ENCODE data around the gene SP140L.
"Not testable (repeated sequence)": the region's sequence is repeated elsewhere in the genome, so short reads cannot be mapped to it uniquely, and the experiment has no call there.

The SP140L gene

DNA sequence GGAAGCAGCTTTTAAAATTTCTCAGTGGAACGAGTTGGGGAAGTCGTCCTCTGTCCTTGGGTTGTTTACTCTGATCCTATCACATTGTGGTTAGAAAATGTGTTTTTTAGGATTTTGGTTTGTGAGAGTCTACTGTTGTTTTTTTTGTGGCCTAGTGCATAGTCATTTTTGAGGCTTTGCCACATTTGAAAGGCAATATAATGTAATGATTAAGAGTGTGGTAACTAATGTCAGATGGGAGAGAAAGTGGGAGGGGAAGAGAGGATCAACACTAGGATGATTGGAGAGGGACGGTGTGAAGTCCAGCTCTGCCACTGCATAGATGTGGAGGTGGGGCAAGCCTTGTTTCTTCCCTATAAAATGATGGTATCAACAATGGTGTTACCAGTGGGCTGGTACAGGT is 8.5 kb downstream of the SP140L start:
- WGBS (ENCODE audit: insufficient coverage), result 5% methylated on average over 3 of the region's 3 CpGs
- POLR2A ChIA-PET, result no interaction called here
- Histone ChIP-seq H3K27ac (ENCODE audit: insufficient read depth in 1 of 2, low read depth in 1 of 2, low read length in 2 of 2, poor library complexity in 1 of 2, severe bottlenecking in 2 of 2) (peak overlapping the region; percentile 27 to 67), H3K36me3 (ENCODE audit: control insufficient read depth in 4 of 4, insufficient read depth in 4 of 4, low read length in 3 of 4) (peaks cover 0 to 25% (median 13%) of the 10 kb centered on the region in 4 experiments), H3K4me1 (ENCODE audit: control extremely low read depth in 1 of 4, control insufficient read depth in 4 of 4, insufficient read depth in 4 of 4, low read length in 3 of 4) (peaks cover 8 to 13% (median 10%) of the 10 kb centered on the region in 4 experiments), H3K9me3 (ENCODE audit: control extremely low read depth in 1 of 5, control insufficient read depth in 4 of 5, insufficient read depth in 2 of 5, low read depth in 1 of 5, low read length in 4 of 5) (no peaks in the 10 kb centered on the region), H3K27me3 (replicated peaks in 2 of 5; ENCODE audit: control insufficient read depth in 4 of 5, insufficient read depth in 5 of 5, low read length in 4 of 5) (no peaks in the 10 kb centered on the region), H3K4me3 (ENCODE audit: control insufficient read depth in 1 of 7, extremely low read depth in 1 of 7, insufficient read depth in 4 of 7, low read depth in 2 of 7, low read length in 6 of 7) (peak overlapping the region in 4 of 7 experiments; percentile 0 to 44 (median 3))
- peak in 2 of 3 donors; percentile 35 to 51 for DNase-seq
- CTCF ChIA-PET, result no interaction called here

- H3K4me3 ChIP-seq (ENCODE audit: control insufficient read depth in 1 of 7, extremely low read depth in 1 of 7, insufficient read depth in 4 of 7, low read depth in 2 of 7, low read length in 6 of 7), result peak overlapping the region in 4 of 7 experiments; percentile 0 to 30 (median 3)
- no peaks in the 10 kb centered on the region for H3K27me3 ChIP-seq (replicated peaks in 2 of 5; ENCODE audit: control insufficient read depth in 4 of 5, insufficient read depth in 5 of 5, low read length in 4 of 5)
- peaks cover 8 to 13% (median 10%) of the 10 kb centered on the region in 4 experiments for H3K4me1 ChIP-seq (ENCODE audit: control extremely low read depth in 1 of 4, control insufficient read depth in 4 of 4, insufficient read depth in 4 of 4, low read length in 3 of 4)
- peaks cover 0 to 25% (median 12%) of the 10 kb centered on the region in 4 experiments for H3K36me3 ChIP-seq (ENCODE audit: control insufficient read depth in 4 of 4, insufficient read depth in 4 of 4, low read length in 3 of 4)
- ChIA-PET CTCF (no interaction called here), POLR2A (no interaction called here)
- peak overlapping the region in 1 of 2 experiments; percentile 67 for H3K27ac ChIP-seq (ENCODE audit: insufficient read depth in 1 of 2, low read depth in 1 of 2, low read length in 2 of 2, poor library complexity in 1 of 2, severe bottlenecking in 2 of 2)
- H3K9me3 ChIP-seq (ENCODE audit: control extremely low read depth in 1 of 5, control insufficient read depth in 4 of 5, insufficient read depth in 2 of 5, low read depth in 1 of 5, low read length in 4 of 5), result no peaks in the 10 kb centered on the region
- DNase-seq, result peak in 2 of 3 donors; percentile 43 to 62
- 80% methylated on average over 2 of the region's 3 CpGs for WGBS (ENCODE audit: insufficient coverage)
Observed at GRCh38 chr2:230335864-230336506, 9.0 kb downstream of the SP140L start.

DNA sequence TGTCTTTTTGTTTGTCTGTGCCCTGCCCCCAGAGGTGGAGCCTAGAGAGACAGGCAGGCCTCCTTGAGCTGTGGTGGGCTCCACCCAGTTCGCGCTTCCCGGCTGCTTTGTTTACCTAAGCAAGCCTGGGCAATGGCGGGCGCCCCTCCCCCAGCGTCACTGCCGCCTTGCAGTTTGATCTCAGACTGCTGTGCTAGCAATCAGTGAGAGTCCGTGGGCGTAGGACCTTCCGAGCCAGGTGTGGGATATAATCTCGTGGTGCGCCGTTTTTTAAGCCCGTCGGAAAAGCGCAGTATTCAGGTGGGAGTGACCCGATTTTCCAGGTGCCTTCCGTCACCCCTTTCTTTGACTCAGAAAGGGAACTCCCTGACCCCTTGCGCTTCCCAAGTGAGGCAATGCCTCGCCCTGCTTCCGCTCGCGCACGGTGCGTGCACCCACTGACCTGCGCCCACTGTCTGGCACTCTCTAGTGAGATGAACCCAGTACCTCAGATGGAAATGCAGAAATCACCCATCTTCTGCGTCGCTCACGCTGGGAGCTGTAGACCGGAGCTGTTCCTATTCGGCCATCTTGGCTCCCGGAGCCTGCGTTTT is 15.0 kb downstream of the SP140L start:
- POLR2A ChIA-PET, CTCF ChIA-PET: not testable (repeated sequence)
- 95% methylated on average over 3 of the region's 33 CpGs for WGBS (ENCODE audit: insufficient coverage)

DNA sequence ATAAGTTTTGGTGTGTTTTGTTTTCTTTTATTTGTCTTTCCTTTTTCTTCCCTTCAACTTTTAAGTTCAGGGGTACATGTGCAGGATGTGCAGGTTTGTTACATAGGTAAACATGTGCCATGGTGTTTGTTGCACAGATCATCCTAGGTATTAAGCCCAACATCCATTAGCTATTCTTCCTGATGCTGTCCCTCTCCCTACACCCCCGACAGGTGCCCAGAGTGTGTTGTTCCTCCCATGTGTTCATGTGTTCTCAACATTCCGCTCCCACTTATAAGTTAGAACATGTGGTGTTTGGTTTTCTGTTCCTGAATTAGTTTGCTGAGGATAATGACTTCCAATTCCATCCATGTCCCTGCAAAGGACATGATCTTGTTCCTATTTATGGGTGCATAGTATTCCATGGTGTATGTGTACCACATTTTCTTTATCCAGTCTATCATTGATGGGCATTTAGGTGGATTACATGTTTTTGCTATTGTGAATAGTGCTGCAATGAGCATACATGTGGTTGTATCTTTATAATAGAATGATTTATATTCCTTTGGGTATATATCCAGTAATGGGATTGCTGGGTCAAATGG is 16.1 kb downstream of the SP140L start:
- DNase-seq; H3K4me1 ChIP-seq (ENCODE audit: control extremely low read depth in 1 of 4, control insufficient read depth in 4 of 4, insufficient read depth in 4 of 4, low read length in 3 of 4); H3K4me3 ChIP-seq (ENCODE audit: control insufficient read depth in 1 of 7, extremely low read depth in 1 of 7, insufficient read depth in 4 of 7, low read depth in 2 of 7, low read length in 6 of 7); H3K27me3 ChIP-seq (replicated peaks in 2 of 5; ENCODE audit: control insufficient read depth in 4 of 5, insufficient read depth in 5 of 5, low read length in 4 of 5); H3K27ac ChIP-seq (ENCODE audit: insufficient read depth in 1 of 2, low read depth in 1 of 2, low read length in 2 of 2, poor library complexity in 1 of 2, severe bottlenecking in 2 of 2); POLR2A ChIA-PET; CTCF ChIA-PET: not testable (repeated sequence)
- WGBS (ENCODE audit: insufficient coverage), result 100% methylated on average over 1 of the region's 2 CpGs
- H3K9me3 ChIP-seq (ENCODE audit: control extremely low read depth in 1 of 5, control insufficient read depth in 4 of 5, insufficient read depth in 2 of 5, low read depth in 1 of 5, low read length in 4 of 5), result peaks cover 5 to 51% (median 10%) of the 10 kb centered on the region in 5 experiments
- H3K36me3 ChIP-seq (ENCODE audit: control insufficient read depth in 4 of 4, insufficient read depth in 4 of 4, low read length in 3 of 4), result peaks cover 3 to 48% (median 10%) of the 10 kb centered on the region in 4 experiments

More for the DNA sequence above, 15.0 kb downstream of the SP140L start:
- not testable (repeated sequence) for DNase-seq; H3K27ac ChIP-seq (ENCODE audit: insufficient read depth in 1 of 2, low read depth in 1 of 2, low read length in 2 of 2, poor library complexity in 1 of 2, severe bottlenecking in 2 of 2); H3K4me1 ChIP-seq (ENCODE audit: control extremely low read depth in 1 of 4, control insufficient read depth in 4 of 4, insufficient read depth in 4 of 4, low read length in 3 of 4); H3K27me3 ChIP-seq (replicated peaks in 2 of 5; ENCODE audit: control insufficient read depth in 4 of 5, insufficient read depth in 5 of 5, low read length in 4 of 5); H3K4me3 ChIP-seq (ENCODE audit: control insufficient read depth in 1 of 7, extremely low read depth in 1 of 7, insufficient read depth in 4 of 7, low read depth in 2 of 7, low read length in 6 of 7)
- H3K36me3 ChIP-seq (ENCODE audit: control insufficient read depth in 4 of 4, insufficient read depth in 4 of 4, low read length in 3 of 4), result peaks cover 0 to 36% (median 7%) of the 10 kb centered on the region in 4 experiments
- H3K9me3 ChIP-seq (ENCODE audit: control extremely low read depth in 1 of 5, control insufficient read depth in 4 of 5, insufficient read depth in 2 of 5, low read depth in 1 of 5, low read length in 4 of 5), result peaks cover 5 to 40% (median 8%) of the 10 kb centered on the region in 5 experiments

- H3K36me3 ChIP-seq (ENCODE audit: control insufficient read depth in 4 of 4, insufficient read depth in 4 of 4, low read length in 3 of 4), result peaks cover 4 to 52% (median 11%) of the 10 kb centered on the region in 4 experiments
- no peak overlapping the region for H3K27ac ChIP-seq (ENCODE audit: insufficient read depth in 1 of 2, low read depth in 1 of 2, low read length in 2 of 2, poor library complexity in 1 of 2, severe bottlenecking in 2 of 2)
- no peaks in the 10 kb centered on the region for H3K27me3 ChIP-seq (replicated peaks in 2 of 5; ENCODE audit: control insufficient read depth in 4 of 5, insufficient read depth in 5 of 5, low read length in 4 of 5)
- ChIA-PET CTCF (no interaction called here), POLR2A (no interaction called here)
- 88% methylated on average over 1 of the region's 1 CpG for WGBS (ENCODE audit: insufficient coverage)
- H3K9me3 ChIP-seq (ENCODE audit: control extremely low read depth in 1 of 5, control insufficient read depth in 4 of 5, insufficient read depth in 2 of 5, low read depth in 1 of 5, low read length in 4 of 5), result peaks cover 5 to 53% (median 10%) of the 10 kb centered on the region in 5 experiments
- DNase-seq, result no peak
- H3K4me3 ChIP-seq (ENCODE audit: control insufficient read depth in 1 of 7, extremely low read depth in 1 of 7, insufficient read depth in 4 of 7, low read depth in 2 of 7, low read length in 6 of 7), result no peak overlapping the region
- no peaks in the 10 kb centered on the region for H3K4me1 ChIP-seq (ENCODE audit: control extremely low read depth in 1 of 4, control insufficient read depth in 4 of 4, insufficient read depth in 4 of 4, low read length in 3 of 4)
Observed at GRCh38 chr2:230343747-230344146, 16.8 kb downstream of the SP140L start.

DNA sequence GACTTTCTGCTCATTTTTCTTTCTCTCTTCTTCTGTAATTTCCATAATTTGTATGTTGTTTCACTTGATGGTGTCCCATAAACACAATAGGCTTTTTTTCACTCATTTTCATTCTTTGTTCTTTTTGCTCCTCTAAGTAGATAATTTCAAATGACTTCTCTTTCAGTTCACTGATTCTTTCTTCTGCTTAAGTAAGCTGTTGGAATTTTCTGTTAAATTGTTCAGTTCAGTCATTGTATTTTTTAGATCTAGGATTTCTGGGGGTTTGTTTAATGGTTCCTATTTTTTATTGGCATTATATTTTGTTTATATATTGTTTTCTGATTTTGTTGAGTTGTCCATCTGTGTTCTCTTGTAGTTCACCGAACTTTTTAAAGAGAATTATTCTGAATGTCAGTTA is 19.5 kb downstream of the SP140L start:
- no CpG with 5 or more reads among the region's 1 CpG for WGBS (ENCODE audit: insufficient coverage)
- ChIA-PET CTCF (no interaction called here), POLR2A (no interaction called here)

GRCh38 chr2:230346921-230347533 is 20.0 kb downstream of the SP140L start:
- Histone ChIP-seq H3K27ac (ENCODE audit: insufficient read depth in 1 of 2, low read depth in 1 of 2, low read length in 2 of 2, poor library complexity in 1 of 2, severe bottlenecking in 2 of 2) (no peak overlapping the region), H3K27me3 (replicated peaks in 2 of 5; ENCODE audit: control insufficient read depth in 4 of 5, insufficient read depth in 5 of 5, low read length in 4 of 5) (no peaks in the 10 kb centered on the region), H3K4me3 (ENCODE audit: control insufficient read depth in 1 of 7, extremely low read depth in 1 of 7, insufficient read depth in 4 of 7, low read depth in 2 of 7, low read length in 6 of 7) (no peak overlapping the region), H3K36me3 (ENCODE audit: control insufficient read depth in 4 of 4, insufficient read depth in 4 of 4, low read length in 3 of 4) (peaks cover 4 to 61% (median 14%) of the 10 kb centered on the region in 4 experiments), H3K4me1 (ENCODE audit: control extremely low read depth in 1 of 4, control insufficient read depth in 4 of 4, insufficient read depth in 4 of 4, low read length in 3 of 4) (no peaks in the 10 kb centered on the region), H3K9me3 (ENCODE audit: control extremely low read depth in 1 of 5, control insufficient read depth in 4 of 5, insufficient read depth in 2 of 5, low read depth in 1 of 5, low read length in 4 of 5) (peaks cover 5 to 54% (median 10%) of the 10 kb centered on the region in 5 experiments)
- DNase-seq, result no peak
- POLR2A ChIA-PET, result no interaction called here
- CTCF ChIA-PET, result no interaction called here
- WGBS (ENCODE audit: insufficient coverage), result no CpG with 5 or more reads among the region's 1 CpG

More for the DNA sequence above, 19.5 kb downstream of the SP140L start:
- Histone ChIP-seq H3K4me3 (ENCODE audit: control insufficient read depth in 1 of 7, extremely low read depth in 1 of 7, insufficient read depth in 4 of 7, low read depth in 2 of 7, low read length in 6 of 7) (no peak overlapping the region), H3K27me3 (replicated peaks in 2 of 5; ENCODE audit: control insufficient read depth in 4 of 5, insufficient read depth in 5 of 5, low read length in 4 of 5) (no peaks in the 10 kb centered on the region), H3K36me3 (ENCODE audit: control insufficient read depth in 4 of 4, insufficient read depth in 4 of 4, low read length in 3 of 4) (peaks cover 4 to 58% (median 12%) of the 10 kb centered on the region in 4 experiments), H3K4me1 (ENCODE audit: control extremely low read depth in 1 of 4, control insufficient read depth in 4 of 4, insufficient read depth in 4 of 4, low read length in 3 of 4) (no peaks in the 10 kb centered on the region), H3K9me3 (ENCODE audit: control extremely low read depth in 1 of 5, control insufficient read depth in 4 of 5, insufficient read depth in 2 of 5, low read depth in 1 of 5, low read length in 4 of 5) (peaks cover 5 to 54% (median 10%) of the 10 kb centered on the region in 5 experiments), H3K27ac (ENCODE audit: insufficient read depth in 1 of 2, low read depth in 1 of 2, low read length in 2 of 2, poor library complexity in 1 of 2, severe bottlenecking in 2 of 2) (no peak overlapping the region)
- DNase-seq, result no peak
